ENCODE measurements around the gene LRRC8B. TPM values are rescaled to one million over a fixed set of nuclear protein-coding genes. Genes with fewer than 3 reads are reported as not detected.

The LRRC8B gene
- total RNA-seq, 4 donors from 2014 or later: 27.1 to 48.0 (median 35.1) TPM

- H3K9me3 ChIP-seq: no peaks in the 10 kb centered on the region
- no peak for DNase-seq (ENCODE audit: low spot score in 2 of 2)
- H3K36me3 ChIP-seq: peaks cover 0 to 9% (median 0%) of the 10 kb centered on the region in 3 donors
- WGBS, 2 donors: 79 to 90% methylated on average over 7 of the region's 7 CpGs
- no peak for TF ChIP-seq EP300 (IDR thresholded peaks at IDR 0.05)
- peaks cover 0 to 23% (median 6%) of the 10 kb centered on the region in 4 donors for H3K4me1 ChIP-seq
- no peaks in the 10 kb centered on the region for H3K27me3 ChIP-seq
- no peak overlapping the region for H3K4me3 ChIP-seq
- no peak overlapping the region for H3K27ac ChIP-seq
These were observed 89.3 kb downstream of the LRRC8B start for GRCh38 chr1:89613928-89614327.

GRCh38 chr1:89615676-89616598, 91.3 kb downstream of the LRRC8B start:
- H3K36me3 ChIP-seq: no peaks in the 10 kb centered on the region
- TF ChIP-seq POLR2A (IDR thresholded peaks at IDR 0.05) (no peak), CTCF (IDR thresholded peaks at IDR 0.05) (peak in 3 of 5 experiments; percentile 15 to 32 (median 17))
- peak overlapping the region in 1 of 4 donors; percentile 8 for H3K27ac ChIP-seq
- peaks cover 0 to 14% (median 2%) of the 10 kb centered on the region in 4 donors for H3K4me1 ChIP-seq
- no peaks in the 10 kb centered on the region for H3K27me3 ChIP-seq
- DNase-seq (ENCODE audit: low spot score in 2 of 2): no peak
- WGBS, 2 donors: 45 to 51% methylated on average over 3 of the region's 3 CpGs
- H3K4me3 ChIP-seq: no peak overlapping the region
- no peaks in the 10 kb centered on the region for H3K9me3 ChIP-seq

GRCh38 chr1:89616844-89617627, 92.4 kb downstream of the LRRC8B start:
- no peak overlapping the region for H3K4me3 ChIP-seq
- no peak for DNase-seq (ENCODE audit: low spot score in 2 of 2)
- peaks cover 0 to 14% (median 2%) of the 10 kb centered on the region in 4 donors for H3K4me1 ChIP-seq
- TF ChIP-seq POLR2A (IDR thresholded peaks at IDR 0.05): no peak
- TF ChIP-seq EP300 (IDR thresholded peaks at IDR 0.05): no peak
- no peaks in the 10 kb centered on the region for H3K9me3 ChIP-seq
- H3K27me3 ChIP-seq: no peaks in the 10 kb centered on the region
- WGBS, 2 donors: 72 to 82% methylated on average over 2 of the region's 2 CpGs
- no peaks in the 10 kb centered on the region for H3K36me3 ChIP-seq
- H3K27ac ChIP-seq: peak overlapping the region in 1 of 4 donors; percentile 8

GRCh38 chr1:89620664-89621063, 96.0 kb downstream of the LRRC8B start:
- Histone ChIP-seq H3K27ac (no peak overlapping the region), H3K4me1 (peaks cover 0 to 37% (median 2%) of the 10 kb centered on the region in 4 donors), H3K36me3 (no peaks in the 10 kb centered on the region), H3K4me3 (no peak overlapping the region), H3K27me3 (no peaks in the 10 kb centered on the region), H3K9me3 (no peaks in the 10 kb centered on the region)
- no peak for DNase-seq (ENCODE audit: low spot score in 2 of 2)
- TF ChIP-seq CTCF (IDR thresholded peaks at IDR 0.05): no peak
- TF ChIP-seq POLR2A (IDR thresholded peaks at IDR 0.05): no peak
- TF ChIP-seq EP300 (IDR thresholded peaks at IDR 0.05): no peak
- 85 to 94% methylated on average over 3 of the region's 3 CpGs for WGBS, 2 donors

- Histone ChIP-seq H3K9me3 (no peaks in the 10 kb centered on the region), H3K36me3 (no peaks in the 10 kb centered on the region), H3K4me1 (peaks cover 0 to 31% (median 0%) of the 10 kb centered on the region in 4 donors), H3K27me3 (no peaks in the 10 kb centered on the region), H3K4me3 (no peak overlapping the region), H3K27ac (no peak overlapping the region)
- DNase-seq (ENCODE audit: low spot score in 2 of 2): no peak
- WGBS, 2 donors: 60 to 68% methylated on average over 3 of the region's 3 CpGs
- no peak for TF ChIP-seq POLR2A (IDR thresholded peaks at IDR 0.05)
- TF ChIP-seq CTCF (IDR thresholded peaks at IDR 0.05): no peak
- TF ChIP-seq EP300 (IDR thresholded peaks at IDR 0.05): no peak
These were observed 98.3 kb downstream of the LRRC8B start for GRCh38 chr1:89622895-89623294.
